Lung (tissue), 12 donors: Measurements from ENCODE around the gene BRPF3. TPM values are rescaled to one million over a fixed set of nuclear protein-coding genes. Genes with fewer than 3 reads are reported as not detected.

ENCODE experiments used
- ATAC-seq: fragments of 200-7000 bp; cut with Tn5 transposase; one replicate; pipeline ENCODE4 v1.9.1; 2020; ENCODE audit warnings: moderate number of reproducible peaks; ENCODE audit not compliant: insufficient read depth, low FRiP score
- DNase-seq, 3 donors: peaks; one replicate each; pipeline ENCODE4 v3.0.0-alpha.2; 2013 to 2017
- H3K27ac ChIP-seq, 2 donors: one replicate each; pipeline ENCODE4 v1.5.1; 2013; ENCODE audit warnings: mild to moderate bottlenecking in 2 of 2, moderate library complexity in 2 of 2, control low read depth in 1 of 2, inconsistent platforms in 1 of 2, low read depth in 1 of 2, low read length in 1 of 2
- H3K27me3 ChIP-seq, 3 donors: one replicate each; pipeline ENCODE4 v1.5.1; 2013; ENCODE audit warnings: low read length in 2 of 3; ENCODE audit not compliant: control insufficient read depth in 3 of 3, insufficient read depth in 3 of 3
- H3K36me3 ChIP-seq, 4 donors: one replicate each; pipeline ENCODE4 v1.5.1; 2013; ENCODE audit warnings: low read length in 4 of 4, mild to moderate bottlenecking in 1 of 4, moderate library complexity in 1 of 4; ENCODE audit not compliant: control insufficient read depth in 4 of 4, insufficient read depth in 4 of 4
- H3K4me1 ChIP-seq, 5 donors: one replicate each; pipeline ENCODE4 v1.5.1; 2013; ENCODE audit warnings: low read length in 5 of 5, mild to moderate bottlenecking in 2 of 5, moderate library complexity in 1 of 5; ENCODE audit not compliant: control insufficient read depth in 5 of 5, insufficient read depth in 5 of 5
- H3K4me3 ChIP-seq: one replicate; pipeline ENCODE4 v1.5.1; 2013; ENCODE audit warnings: mild to moderate bottlenecking, control low read depth, moderate library complexity
- H3K9ac ChIP-seq, 2 donors: one replicate each; pipeline ENCODE4 v1.5.1; 2013; ENCODE audit warnings: low read length in 2 of 2, control low read depth in 1 of 2; ENCODE audit not compliant: insufficient read depth in 1 of 2
- H3K9me3 ChIP-seq, 4 donors: one replicate each; pipeline ENCODE4 v1.5.1; 2013; ENCODE audit warnings: low read length in 3 of 4, mild to moderate bottlenecking in 1 of 4, moderate library complexity in 1 of 4; ENCODE audit not compliant: control insufficient read depth in 4 of 4, insufficient read depth in 3 of 4
- WGBS, 2 donors: extraction: QIAGEN DNeasy Blood & Tissue Kit; methylation state at CpG; one replicate each; pipeline ENCODE4 v1.1.7; 2013; 5-methylcytosine and 5-hydroxymethylcytosine counted together
- polyA plus RNA-seq, 2 donors: library from polyadenylated mRNA; stranded (reverse); fragments of 200-250 nt; gene quantifications; one replicate each; pipeline ENCODE4 v1.2.1, GENCODE V29; 2013
- total RNA-seq, 2 donors: library from RNA; depleted of rRNA in 1 of 2; stranded (reverse); fragments of >200 nt in 1 of 2; gene quantifications; one replicate each; pipeline ENCODE4 v1.2.1, GENCODE V29; 2014 to 2021
- TF ChIP-seq, protein P1 (sequence below): IDR thresholded peaks from 2 replicates; pipeline ENCODE4 v1.5.1; 2012; ENCODE audit warnings: mild to moderate bottlenecking; ENCODE audit errors: control extremely low read depth, extremely low read depth
- donor health status: control.
- donor health status: control.
- donor health status: Bipolar disorder and iron deficiency.
- donor health status: healthy.
- donor health status: DM: yes; HTN: yes; CAD: no.

Gene BRPF3
- total and polyA plus RNA-seq, 4 donors, result 7.8 to 29.2 (median 20.2) TPM

DNA sequence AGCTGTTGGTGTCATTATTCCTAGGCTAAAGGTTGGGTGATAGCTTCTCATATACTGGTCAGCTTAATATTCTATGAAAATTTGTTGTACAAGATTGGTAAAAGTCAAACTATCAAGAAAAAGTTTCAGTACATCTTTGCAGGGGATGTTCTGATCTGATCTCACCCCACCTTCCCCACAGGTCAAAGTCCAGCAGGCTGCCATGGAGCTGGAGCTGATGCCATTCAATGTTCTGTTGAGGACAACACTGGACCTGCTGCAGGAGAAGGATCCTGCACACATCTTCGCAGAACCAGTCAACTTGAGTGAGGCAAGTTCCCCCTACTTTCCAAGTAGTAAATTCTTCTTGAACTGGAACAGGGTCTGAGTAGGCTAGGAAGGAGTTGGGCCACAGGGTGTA, 13.1 kb downstream of the BRPF3 start:
- no peak overlapping the region for H3K4me3 ChIP-seq
- DNase-seq (no peak), ATAC-seq (no peak)
- WGBS, 2 donors, result 99 to 100% methylated on average over 1 of the region's 1 CpG
- TF ChIP-seq, protein P1, sequence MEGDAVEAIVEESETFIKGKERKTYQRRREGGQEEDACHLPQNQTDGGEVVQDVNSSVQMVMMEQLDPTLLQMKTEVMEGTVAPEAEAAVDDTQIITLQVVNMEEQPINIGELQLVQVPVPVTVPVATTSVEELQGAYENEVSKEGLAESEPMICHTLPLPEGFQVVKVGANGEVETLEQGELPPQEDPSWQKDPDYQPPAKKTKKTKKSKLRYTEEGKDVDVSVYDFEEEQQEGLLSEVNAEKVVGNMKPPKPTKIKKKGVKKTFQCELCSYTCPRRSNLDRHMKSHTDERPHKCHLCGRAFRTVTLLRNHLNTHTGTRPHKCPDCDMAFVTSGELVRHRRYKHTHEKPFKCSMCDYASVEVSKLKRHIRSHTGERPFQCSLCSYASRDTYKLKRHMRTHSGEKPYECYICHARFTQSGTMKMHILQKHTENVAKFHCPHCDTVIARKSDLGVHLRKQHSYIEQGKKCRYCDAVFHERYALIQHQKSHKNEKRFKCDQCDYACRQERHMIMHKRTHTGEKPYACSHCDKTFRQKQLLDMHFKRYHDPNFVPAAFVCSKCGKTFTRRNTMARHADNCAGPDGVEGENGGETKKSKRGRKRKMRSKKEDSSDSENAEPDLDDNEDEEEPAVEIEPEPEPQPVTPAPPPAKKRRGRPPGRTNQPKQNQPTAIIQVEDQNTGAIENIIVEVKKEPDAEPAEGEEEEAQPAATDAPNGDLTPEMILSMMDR, result no peak
- no peak overlapping the region for H3K9ac ChIP-seq
- no peaks in the 10 kb centered on the region for H3K9me3 ChIP-seq
- H3K27ac ChIP-seq, result no peak overlapping the region
- peaks cover 54 to 71% (median 59%) of the 10 kb centered on the region in 4 donors for H3K36me3 ChIP-seq
- H3K27me3 ChIP-seq, result no peaks in the 10 kb centered on the region
- peaks cover 0 to 7% (median 0%) of the 10 kb centered on the region in 5 donors for H3K4me1 ChIP-seq

DNA sequence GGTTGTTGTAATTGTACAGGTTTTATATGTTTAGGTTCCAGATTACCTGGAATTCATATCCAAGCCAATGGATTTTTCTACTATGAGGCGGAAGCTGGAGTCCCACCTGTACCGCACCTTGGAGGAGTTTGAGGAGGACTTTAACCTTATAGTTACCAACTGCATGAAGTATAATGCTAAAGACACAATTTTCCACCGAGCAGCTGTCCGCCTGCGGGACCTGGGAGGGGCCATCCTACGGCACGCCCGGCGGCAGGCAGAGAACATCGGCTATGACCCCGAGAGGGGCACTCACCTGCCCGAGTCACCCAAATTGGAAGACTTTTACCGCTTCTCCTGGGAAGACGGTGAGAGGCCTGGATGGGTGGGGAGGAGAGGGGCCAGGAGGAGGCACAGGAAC, 13.6 kb downstream of the BRPF3 start:
- Histone ChIP-seq H3K27me3 (no peaks in the 10 kb centered on the region), H3K4me3 (no peak overlapping the region), H3K4me1 (peaks cover 0 to 1% (median 0%) of the 10 kb centered on the region in 5 donors), H3K36me3 (peaks cover 55 to 68% (median 61%) of the 10 kb centered on the region in 4 donors), H3K9me3 (no peaks in the 10 kb centered on the region), H3K9ac (no peak overlapping the region), H3K27ac (no peak overlapping the region)
- DNase-seq (no peak), ATAC-seq (no peak)
- 95 to 98% methylated on average over 14 of the region's 14 CpGs for WGBS, 2 donors
- TF ChIP-seq, protein P1, result no peak

DNA sequence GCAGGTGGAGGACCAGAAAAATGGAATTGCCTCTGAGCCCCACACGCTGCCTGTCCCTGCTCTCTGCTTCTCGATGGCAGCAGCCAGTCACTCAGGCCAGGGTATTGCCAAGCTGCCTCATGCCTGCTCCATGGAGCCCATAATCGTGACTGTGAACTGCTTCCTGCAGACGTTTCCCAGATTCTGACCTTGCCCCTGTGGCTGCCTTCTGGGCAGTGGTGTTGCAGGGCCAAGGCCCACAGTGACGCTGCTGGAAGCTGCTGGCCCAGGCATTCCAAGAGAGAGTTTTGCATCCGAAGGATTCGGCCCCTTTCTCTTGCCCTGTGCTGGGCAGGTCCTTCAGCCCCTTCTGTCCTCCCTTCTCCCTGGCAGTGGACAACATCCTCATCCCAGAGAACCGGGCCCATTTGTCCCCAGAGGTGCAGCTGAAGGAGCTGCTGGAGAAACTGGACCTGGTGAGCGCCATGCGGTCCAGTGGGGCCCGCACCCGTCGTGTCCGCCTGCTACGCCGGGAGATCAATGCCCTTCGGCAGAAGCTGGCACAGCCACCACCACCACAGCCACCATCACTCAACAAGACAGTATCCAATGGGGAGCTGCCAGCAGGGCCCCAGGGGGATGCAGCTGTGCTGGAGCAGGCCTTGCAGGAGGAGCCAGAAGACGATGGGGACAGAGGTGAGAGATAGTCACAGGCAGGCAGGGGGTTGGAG, 14.5 kb downstream of the BRPF3 start:
- H3K9ac ChIP-seq, result no peak overlapping the region
- no peaks in the 10 kb centered on the region for H3K27me3 ChIP-seq
- H3K4me3 ChIP-seq, result no peak overlapping the region
- H3K27ac ChIP-seq, result no peak overlapping the region
- DNase-seq (no peak), ATAC-seq (no peak)
- WGBS, 2 donors, result 93 to 94% methylated on average over 18 of the region's 18 CpGs
- peaks cover 56 to 64% (median 62%) of the 10 kb centered on the region in 4 donors for H3K36me3 ChIP-seq
- no peaks in the 10 kb centered on the region for H3K9me3 ChIP-seq
- TF ChIP-seq, protein P1, result no peak
- no peaks in the 10 kb centered on the region for H3K4me1 ChIP-seq
